Uterus (tissue), 2 donors: ENCODE measurements around the gene C10orf90.

Source experiments
- CTCF ChIP-seq, 4 experiments: fragments of 200-600 bp in 2 of 4; fragments of 450-650 bp in 2 of 4; sonication (generic) in 2 of 4; IDR thresholded peaks; one replicate each; pipeline ENCODE4 v1.5.1; 2016 to 2019; ENCODE audit warnings: antibody characterized with exemption in 4 of 4, mild to moderate bottlenecking in 2 of 4, moderate library complexity in 1 of 4
- POLR2A ChIP-seq, 2 donors: fragments of 450-650 bp; IDR thresholded peaks; one replicate each; pipeline ENCODE4 v1.6.1; 2016; ENCODE audit warnings: antibody characterized with exemption in 2 of 2, mild to moderate bottlenecking in 1 of 2, moderate library complexity in 1 of 2

- TF ChIP-seq CTCF (IDR thresholded peaks at IDR 0.05), result no peak
- no peak for TF ChIP-seq POLR2A (IDR thresholded peaks at IDR 0.05)
These were observed 33.0 kb downstream of the C10orf90 start for GRCh38 chr10:126637501-126637900.
